ENCODE results near the gene COX6B1.
A peak's percentile ranks its signal among the peaks of the same experiment; 100 is the strongest.
"Not testable (repeated sequence)": the region's sequence is repeated elsewhere in the genome, so short reads cannot be mapped to it uniquely, and the experiment has no call there.

Gene COX6B1, protein sequence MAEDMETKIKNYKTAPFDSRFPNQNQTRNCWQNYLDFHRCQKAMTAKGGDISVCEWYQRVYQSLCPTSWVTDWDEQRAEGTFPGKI

DNA sequence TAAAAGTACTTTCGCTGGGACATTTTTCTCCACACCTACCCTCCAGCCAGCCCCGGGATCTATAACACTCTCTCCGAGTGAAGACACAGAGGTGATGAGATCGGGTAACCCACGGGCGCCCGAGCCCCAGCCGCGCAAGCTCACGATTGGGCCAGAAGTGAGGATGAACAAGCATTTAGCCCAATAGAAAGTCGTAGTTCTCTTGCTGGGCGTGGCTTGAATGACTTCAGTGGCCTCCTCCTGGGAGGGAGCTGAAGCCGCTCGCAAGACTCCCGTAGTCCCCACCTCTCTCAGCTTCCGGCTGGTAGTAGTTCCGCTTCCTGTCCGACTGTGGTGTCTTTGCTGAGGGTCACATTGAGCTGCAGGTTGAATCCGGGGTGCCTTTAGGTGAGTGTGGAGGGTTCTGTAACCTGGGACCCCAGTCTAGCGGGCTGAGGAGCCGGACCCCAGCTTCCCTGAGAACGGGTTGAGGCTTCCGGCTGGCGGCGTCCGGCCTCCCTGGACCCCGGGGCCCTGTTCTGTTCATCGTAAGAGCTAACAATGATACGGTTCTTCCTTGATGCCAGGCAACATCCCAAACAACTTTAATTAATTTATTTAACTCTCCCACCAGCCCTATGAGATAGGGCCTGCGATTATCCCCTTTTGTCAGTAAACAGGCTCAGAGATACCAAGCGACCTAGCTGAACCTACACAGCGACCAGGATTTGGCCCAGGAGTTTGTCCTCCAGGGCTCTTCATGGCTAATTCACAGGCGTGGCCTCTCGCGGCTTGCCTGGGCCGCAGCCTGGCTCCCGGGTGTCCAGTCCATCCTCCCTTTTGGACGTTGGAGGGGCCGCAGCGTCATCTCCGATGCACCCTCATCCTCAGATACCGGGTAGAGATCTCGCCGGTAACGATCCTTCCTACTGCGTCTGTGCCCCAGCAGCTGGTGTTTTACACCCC is at the start of gene COX6B1:
COX6B1 (plus strand) TSS at position 307 of the 945 bp plus-strand sequence. CDS start 2,921 bp downstream, outside the sequence.
- peak; percentile 92 to 96 for DNase-seq

DNA sequence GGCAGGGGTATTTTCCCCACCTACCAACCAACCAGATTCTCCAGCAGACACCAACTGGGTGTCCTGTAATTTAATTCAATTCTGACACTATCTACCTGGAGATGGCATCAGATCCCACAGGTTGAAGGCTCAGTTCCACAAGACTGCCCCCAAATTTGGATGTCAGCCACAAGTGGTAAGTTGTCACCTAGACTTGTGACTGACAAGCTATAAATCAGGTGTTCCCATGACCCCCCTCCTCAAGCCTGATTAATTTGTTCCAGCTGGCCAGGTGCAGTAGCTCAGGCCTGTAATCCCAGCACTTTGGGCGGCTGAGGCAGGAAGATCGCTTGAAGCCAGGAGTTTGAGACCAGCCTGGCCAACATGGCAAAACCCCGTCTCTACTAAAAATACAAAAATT is 46.2 kb upstream of the COX6B1 start:
- DNase-seq = no peak

DNA sequence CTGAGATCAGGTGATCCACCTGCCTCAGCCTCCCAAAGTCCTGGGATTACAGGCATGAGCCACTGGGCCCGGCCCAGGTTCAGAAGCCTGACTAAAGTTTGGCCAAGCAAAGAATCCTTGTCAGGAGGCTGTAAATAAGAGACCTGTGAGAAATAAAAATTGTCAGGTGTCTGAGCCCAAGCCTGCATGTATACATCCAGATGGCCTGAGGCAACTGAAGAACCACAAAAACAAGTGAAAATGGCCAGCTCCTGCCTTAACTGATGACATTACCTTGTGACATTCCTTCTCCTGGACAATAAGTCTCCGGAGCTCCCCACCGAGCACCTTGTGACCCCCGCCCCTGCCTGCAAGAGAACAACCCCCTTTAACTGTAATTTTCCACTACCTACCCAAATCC is 43.7 kb upstream of the COX6B1 start:
- not testable (repeated sequence) for DNase-seq

DNA sequence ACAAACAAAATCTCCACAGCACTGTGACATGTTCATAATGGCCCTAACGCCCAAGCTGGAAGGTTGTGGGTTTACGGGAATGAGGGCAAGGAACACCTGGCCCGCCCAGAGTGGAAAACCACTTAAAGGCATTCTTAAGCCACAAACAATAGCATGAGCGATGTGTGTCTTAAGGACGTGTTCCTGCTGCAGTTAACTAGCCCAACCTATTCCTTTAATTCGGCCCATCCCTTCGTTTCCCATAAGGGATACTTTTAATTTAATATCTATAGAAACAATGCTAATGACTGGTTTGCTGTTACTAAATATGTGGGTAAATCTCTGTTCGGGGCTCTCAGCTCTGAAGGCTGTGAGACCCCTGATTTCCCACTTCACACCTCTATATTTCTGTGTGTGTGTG is 41.0 kb upstream of the COX6B1 start:
- DNase-seq = not testable (repeated sequence)

DNA sequence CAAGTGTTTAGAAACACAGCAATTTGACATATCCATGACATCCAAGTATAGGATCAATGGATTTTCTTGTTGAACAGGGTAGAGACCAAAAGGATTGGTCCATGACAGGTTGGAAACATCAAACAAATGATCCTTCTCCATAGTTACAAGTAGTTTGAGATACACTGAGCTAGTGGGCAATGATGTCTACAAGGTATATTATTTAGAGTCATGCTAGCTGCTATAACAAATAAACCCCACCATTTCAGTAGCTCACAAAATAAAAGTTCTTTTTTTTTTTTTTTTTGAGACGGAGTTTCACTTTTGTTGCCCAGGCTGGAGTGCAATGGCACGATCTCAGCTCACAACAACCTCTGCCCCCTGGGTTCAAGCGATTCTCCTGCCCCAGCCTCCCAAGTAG is 40.5 kb upstream of the COX6B1 start:
- DNase-seq = no peak

DNA sequence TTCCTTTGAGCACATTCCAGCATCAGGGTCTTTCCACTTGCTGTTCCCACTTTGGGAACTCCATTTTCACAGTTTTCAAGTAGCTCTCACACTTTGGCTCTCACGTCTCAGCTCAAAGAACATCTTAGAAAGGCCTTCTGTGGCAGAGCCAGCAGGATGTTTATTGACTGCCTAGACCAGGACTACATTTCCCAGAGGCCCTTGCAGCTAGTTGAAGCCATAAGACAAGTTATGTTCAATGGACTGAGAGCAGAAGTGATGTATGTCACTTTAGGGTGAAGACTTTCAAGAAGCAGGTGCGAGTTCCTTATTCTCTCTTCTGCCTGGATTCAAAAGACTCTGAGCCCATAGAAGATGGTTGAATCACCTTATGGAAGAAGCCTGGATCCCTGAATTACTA is 39.9 kb upstream of the COX6B1 start:
- no peak for DNase-seq

DNA sequence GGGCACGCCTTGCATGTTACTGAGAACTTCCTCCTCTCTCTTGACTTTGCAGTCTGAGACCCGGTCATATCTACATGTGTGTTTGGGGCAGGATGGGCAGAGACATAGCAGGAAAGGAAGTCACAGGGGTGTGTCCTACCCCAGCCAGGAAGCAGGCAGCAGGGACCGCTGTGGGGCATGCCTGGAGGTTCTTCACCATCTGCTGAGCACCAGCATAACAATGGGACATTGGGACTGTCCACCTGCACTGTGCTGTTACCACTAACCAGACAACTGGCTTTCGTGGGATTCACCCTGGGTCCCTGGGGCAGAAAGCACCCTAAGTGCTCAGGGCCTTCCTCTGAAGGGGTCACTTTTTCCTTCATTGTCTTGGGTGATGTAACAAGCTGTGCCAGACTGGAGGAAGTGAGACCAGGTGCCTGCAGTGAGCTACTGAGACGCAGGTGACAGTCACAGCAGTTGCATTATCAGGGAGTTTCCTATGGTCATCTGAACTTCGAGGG is 38.2 kb upstream of the COX6B1 start:
- no peak for DNase-seq

DNA sequence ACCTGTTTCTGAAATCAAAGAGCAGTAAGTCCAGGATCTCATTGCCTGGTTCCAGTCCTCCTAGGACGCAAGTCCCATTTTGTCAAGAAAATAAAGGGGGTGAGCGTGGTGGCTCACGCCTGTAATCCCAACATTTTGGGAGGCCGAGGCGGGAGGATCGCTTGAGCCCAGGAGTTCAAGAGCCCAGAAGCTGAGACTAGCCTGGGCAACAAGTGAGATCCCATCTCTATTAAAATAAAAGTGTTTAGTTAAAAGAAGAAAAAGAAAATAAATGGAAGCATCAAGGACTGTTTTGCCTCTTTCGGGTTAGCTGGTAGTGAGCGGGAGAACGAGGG is 35.9 kb upstream of the COX6B1 start:
- DNase-seq = no peak

DNA sequence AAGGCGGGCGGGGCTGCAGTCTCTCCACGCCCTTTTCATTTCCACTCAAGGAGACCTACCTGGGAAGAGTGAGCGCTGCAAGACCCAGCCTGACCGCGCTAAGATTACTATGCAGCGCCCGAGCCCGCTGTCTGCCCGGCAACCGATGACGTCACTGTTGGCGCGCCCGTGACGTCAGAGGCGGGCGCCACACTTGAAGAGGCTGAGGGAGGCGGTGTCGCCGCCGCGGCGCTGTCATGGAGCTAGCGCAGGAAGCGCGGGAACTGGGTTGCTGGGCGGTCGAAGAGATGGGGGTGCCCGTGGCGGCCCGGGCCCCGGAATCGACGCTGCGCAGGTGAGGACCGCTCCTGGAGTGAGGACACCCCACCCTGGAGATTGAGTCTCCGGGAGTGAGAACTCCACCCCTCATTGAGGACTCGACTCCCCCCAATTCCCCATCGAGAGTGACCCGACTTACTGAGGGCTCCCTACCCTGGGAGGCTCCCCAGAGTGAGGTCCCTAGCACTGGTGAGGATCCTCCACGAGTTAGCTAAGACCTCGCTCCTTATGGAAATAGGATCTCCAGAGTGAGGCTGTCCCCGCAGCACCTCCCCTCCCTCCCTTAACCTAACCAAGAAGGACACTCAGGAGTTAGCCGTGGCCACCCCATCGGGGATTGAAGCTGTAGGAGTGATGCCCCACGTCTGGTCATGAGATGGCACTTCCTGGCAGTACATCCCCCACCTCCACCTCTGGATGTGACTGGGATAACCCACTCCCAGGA is 35.4 kb upstream of the COX6B1 start, which contains the start of gene HAUS5:
HAUS5 (plus strand) TSS at position 177 of the 763 bp plus-strand sequence; CDS start at position 237, 60 bp downstream.
- DNase-seq = peak; percentile 67 to 83

DNA sequence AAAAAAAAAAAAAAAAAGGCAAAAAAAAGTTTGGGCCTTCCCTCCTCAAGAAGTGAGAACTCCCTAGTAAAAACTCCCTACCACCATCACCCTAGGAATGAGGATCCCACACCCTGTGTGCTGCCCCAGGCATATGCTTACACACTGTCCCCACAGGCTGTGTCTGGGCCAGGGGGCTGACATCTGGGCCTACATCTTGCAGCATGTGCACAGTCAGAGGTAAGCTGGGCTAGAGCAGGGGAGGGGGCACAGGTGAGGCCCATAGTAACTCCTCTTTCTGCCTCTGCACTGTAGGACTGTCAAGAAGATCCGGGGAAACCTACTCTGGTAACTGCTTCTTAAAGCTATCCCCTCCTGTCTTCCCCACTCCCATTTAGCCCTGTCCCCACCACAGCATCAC is 34.5 kb upstream of the COX6B1 start:
- DNase-seq = no peak

DNA sequence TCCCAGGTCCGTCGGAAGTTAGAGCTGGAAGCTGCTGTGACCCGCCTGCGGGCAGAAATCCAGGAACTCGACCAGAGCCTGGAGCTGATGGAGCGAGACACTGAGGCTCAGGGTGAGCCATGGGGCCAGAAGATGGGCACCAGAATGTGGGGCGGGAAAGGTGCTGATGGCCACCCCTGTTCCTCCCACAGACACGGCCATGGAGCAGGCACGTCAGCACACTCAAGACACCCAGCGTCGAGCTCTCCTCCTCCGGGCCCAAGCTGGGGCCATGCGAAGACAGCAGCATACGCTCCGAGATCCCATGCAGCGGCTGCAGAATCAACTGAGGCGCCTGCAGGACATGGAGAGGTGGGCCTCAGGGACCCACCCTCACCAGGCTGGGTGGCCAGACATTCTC is 33.1 kb upstream of the COX6B1 start:
- no peak for DNase-seq

DNA sequence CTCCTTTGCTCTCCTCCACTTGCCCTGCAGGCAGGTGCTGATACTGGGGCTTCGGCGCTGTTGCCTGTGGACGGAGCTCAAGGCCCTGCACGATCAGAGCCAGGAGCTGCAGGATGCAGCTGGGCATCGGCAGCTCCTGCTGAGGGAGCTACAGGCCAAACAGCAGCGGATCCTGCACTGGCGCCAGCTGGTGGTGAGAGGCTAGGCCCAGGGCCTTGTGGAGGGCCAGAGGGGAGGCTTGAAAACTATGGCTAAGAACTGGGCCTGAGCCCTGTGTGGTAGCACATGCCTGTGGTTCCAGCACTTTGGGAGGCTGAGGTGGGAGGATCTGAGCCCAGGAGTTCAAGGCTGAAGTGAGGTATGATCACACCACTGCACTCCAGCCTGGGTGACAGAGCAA is 29.3 kb upstream of the COX6B1 start:
- DNase-seq = no peak

DNA sequence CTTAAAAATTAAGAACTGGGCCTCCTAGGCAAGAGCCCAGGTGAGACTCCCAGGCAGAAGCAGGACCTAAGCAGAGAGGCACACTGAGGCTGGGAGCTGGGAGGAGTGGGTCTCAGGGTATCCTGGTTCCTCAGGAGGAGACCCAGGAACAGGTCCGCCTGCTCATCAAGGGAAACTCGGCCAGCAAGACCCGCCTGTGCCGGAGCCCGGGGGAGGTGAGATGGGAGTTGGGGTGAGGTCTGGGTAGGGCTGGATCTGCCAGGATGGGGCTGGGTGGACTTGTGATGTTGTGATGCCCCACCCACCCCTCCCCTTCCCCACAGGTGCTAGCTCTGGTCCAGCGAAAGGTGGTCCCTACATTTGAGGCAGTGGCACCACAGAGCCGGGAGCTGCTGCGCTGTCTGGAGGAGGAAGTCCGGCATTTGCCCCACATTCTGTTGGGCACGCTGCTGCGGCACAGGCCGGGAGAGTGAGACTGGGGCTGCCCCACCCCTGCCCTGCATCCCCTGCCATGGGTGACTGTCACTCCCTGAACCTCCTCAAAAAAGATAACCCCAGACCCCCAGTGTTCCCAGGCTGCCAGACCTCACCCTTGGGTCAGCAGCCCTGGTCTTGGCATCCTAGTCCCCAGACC is 28.7 kb upstream of the COX6B1 start:
- DNase-seq = no peak

DNA sequence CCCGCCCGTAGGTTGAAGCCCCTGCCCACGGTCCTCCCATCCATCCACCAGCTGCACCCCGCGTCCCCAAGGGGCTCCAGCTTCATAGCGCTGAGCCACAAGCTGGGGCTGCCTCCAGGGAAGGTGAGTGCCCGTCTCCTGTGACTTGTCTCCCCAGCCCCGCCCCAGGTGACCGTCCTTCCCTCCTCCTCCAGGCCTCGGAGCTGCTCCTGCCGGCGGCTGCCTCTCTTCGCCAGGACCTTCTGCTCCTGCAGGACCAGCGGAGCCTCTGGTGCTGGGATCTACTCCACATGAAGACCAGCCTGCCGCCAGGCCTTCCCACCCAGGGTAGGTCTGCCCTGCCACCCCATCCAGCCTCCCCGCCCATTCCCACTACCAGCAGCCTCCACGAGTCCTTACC is 28.1 kb upstream of the COX6B1 start:
- DNase-seq = no peak

DNA sequence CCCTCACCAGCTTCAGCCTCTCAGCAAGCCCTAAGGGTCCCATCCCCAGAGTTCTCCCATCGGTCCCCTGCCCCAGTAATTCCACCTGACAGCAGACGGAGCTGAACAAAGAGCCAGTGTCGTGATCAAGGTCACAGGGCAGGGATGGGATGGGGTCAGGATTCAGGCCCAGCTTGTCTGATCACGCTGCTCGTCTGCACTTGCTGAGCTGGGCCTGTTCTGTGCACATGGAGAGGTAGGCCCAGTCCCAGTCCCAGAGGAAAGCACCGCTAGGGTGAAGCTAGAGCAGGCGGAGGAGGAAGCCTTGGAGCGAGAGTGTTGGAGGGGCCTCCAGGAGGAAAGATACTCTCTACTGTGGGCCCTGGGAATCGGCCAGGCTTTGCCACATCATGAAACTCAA is 26.4 kb upstream of the COX6B1 start:
- no peak for DNase-seq

DNA sequence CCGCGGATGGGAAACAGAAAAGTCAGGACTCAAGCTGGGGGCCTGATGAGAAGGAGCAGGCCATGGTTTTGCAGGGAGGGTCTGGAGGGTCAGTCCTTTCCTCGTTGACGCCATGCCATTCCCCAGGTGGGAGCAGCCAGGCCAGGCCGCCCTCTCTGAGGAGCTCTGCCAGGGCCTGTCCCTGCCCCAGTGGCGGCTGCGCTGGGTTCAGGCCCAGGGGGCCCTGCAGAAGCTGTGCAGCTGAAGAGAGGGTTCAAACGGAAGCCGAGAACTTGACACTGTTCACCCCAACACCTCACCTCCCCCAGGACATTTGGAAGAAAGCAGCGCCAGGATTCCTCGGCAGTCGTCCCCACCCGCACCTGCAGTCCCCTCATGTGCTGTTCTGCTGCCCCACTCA is 25.4 kb upstream of the COX6B1 start:
- DNase-seq = no peak

DNA sequence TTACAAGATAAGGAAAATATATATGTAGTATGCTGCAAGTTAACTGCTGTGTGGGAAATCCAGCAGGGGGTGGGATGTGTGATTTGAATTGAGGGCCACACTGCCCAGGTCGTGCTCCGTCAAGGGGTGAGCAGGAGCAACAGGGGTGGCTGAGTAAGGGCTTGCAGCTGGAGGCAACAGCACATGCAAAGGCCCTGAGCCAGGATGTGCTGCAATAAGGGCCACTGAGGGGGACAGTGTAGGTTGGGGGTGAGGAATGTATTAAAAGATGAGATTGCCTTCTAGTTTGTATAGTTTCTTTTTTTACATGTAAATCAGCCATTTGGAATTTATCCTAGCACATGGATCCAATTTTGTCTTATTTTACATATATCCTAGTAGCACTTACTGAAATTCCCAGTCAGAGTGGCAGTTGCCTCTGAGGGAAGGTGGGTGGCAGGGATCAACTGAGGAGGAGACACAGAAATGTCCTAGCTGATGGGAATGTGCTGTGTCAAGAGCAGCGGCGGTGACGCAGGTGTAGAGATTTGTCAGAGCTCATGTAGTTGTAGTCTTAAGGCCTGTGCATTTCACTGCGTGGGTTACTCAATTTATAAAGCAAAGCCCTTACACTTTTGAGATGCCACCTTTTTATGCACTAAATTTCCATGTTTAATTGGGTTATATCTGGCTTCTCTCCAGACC is 24.7 kb upstream of the COX6B1 start:
- DNase-seq = no peak

DNA sequence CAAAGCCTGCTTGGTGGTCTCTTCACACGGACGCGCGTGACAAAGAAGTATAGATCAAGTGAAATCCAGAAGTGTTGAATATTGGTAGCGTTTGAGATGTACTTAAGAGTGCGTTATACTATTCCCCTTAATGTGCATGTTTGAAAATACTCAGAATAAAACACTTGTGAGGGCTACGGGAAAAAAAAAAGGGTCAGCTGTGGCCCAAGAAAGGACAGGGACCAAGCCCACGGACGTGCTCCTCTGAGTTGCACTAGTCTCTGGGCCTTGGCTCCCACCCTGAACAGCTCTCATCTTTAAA is 19.9 kb upstream of the COX6B1 start:
- DNase-seq = no peak

DNA sequence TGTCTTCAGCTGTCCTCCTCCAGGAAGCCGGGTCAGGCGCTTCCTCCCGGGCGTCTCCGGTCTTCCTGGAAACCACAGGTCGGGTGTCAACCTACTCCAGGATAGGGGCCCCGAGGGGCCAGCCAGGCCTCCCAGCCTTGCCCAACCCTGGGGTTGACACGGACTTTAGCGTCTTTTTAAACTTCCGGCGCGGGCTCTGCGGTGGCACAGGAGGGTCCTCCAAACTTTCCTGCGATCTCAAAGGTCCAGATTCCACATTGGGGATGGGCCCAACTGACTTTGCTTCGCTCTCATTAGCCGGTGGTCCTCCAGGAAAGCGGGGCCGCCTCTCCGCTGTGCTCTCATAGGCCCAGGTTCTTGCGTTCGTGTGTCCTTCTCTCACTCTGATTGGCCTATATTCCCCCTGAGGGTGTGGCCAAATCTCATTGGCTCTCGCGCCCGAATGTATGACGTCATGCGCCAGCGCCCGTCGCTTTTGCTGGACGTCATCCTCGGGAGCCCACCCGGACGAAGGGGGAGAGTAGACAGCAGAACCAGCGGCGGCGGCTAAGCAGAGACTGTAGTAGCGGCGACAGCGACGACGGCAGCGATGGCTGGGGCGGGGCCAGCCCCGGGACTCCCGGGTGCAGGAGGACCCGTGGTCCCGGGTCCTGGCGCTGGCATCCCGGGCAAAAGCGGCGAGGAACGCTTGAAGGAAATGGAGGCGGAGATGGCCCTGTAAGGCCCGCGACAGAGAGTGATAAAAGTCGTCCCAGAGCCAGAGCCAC is 19.4 kb upstream of the COX6B1 start, which contains the start of gene RBM42:
RBM42 (plus strand) TSS at position 472 of the 767 bp plus-strand sequence; CDS start at position 590, 118 bp downstream.
- DNase-seq = peak; percentile 95 to 97

DNA sequence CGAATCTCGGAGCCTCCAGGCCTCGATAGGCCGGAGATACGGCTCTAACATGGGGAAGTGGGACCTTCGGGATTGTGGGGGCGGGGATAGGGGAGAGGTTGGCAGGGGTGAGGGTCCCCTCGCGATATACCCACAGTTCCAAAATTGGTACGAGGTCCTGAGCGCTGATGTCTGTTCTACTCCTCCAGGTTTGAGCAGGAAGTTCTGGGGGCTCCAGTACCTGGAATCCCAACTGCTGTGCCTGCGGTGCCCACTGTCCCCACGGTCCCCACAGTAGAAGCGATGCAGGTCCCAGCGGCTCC is 18.8 kb upstream of the COX6B1 start:
- DNase-seq = no peak

DNA sequence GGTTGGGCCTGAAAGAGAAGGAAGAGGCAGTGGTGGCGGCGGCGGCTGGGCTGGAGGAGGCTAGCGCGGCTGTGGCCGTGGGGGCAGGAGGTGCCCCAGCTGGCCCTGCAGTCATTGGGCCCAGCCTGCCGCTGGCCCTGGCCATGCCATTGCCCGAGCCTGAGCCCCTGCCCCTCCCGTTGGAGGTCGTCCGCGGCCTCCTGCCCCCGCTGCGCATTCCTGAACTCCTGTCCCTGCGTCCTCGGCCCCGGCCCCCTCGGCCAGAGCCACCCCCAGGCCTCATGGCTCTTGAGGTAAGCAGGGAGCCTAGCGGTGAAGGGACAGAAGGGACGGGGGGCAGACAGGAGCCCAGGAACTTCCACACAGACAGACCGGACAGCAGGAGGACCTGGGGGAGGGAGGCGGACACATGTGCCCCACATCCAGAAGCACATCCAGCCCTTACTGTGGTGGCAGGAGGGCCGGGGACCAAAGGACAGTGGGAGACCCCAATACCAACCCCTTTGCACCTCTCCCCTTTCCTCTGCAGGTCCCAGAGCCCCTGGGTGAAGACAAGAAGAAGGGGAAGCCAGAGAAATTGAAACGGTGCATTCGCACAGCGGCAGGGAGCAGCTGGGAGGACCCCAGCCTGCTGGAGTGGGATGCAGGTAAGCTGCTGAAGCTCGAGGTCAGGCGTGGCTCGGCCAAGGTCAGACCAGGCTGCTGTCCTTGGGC is 14.2 kb upstream of the COX6B1 start:
- DNase-seq = no peak

All from SW 1271 (cell line).